GM12873 (cell line): ENCODE results near the gene IL17REL.

Experiments used
- TF ChIP-seq, protein P1 (sequence below): IDR thresholded peaks from 2 replicates; pipeline ENCODE4 v1.5.1; 2012; ENCODE audit warnings: low read depth, mild to moderate bottlenecking, moderate library complexity, low read length, control low read depth; ENCODE audit not compliant: insufficient read depth; ENCODE audit errors: missing control alignments

Gene IL17REL

DNA sequence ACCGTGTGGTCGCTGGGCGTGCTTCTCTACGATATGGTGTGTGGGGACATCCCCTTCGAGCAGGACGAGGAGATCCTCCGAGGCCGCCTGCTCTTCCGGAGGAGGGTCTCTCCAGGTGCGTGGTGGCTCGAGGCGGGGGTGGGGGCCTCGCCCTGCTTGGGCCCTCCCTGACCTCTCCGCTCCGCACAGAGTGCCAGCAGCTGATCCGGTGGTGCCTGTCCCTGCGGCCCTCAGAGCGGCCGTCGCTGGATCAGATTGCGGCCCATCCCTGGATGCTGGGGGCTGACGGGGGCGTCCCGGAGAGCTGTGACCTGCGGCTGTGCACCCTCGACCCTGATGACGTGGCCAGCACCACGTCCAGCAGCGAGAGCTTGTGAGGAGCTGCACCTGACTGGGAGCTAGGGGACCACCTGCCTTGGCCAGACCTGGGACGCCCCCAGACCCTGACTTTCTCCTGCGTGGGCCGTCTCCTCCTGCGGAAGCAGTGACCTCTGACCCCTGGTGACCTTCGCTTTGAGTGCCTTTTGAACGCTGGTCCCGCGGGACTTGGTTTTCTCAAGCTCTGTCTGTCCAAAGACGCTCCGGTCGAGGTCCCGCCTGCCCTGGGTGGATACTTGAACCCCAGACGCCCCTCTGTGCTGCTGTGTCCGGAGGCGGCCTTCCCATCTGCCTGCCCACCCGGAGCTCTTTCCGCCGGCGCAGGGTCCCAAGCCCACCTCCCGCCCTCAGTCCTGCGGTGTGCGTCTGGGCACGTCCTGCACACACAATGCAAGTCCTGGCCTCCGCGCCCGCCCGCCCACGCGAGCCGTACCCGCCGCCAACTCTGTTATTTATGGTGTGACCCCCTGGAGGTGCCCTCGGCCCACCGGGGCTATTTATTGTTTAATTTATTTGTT lies 49.6 kb downstream of the IL17REL start:
- TF ChIP-seq, protein P1, sequence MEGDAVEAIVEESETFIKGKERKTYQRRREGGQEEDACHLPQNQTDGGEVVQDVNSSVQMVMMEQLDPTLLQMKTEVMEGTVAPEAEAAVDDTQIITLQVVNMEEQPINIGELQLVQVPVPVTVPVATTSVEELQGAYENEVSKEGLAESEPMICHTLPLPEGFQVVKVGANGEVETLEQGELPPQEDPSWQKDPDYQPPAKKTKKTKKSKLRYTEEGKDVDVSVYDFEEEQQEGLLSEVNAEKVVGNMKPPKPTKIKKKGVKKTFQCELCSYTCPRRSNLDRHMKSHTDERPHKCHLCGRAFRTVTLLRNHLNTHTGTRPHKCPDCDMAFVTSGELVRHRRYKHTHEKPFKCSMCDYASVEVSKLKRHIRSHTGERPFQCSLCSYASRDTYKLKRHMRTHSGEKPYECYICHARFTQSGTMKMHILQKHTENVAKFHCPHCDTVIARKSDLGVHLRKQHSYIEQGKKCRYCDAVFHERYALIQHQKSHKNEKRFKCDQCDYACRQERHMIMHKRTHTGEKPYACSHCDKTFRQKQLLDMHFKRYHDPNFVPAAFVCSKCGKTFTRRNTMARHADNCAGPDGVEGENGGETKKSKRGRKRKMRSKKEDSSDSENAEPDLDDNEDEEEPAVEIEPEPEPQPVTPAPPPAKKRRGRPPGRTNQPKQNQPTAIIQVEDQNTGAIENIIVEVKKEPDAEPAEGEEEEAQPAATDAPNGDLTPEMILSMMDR, result no peak

DNA sequence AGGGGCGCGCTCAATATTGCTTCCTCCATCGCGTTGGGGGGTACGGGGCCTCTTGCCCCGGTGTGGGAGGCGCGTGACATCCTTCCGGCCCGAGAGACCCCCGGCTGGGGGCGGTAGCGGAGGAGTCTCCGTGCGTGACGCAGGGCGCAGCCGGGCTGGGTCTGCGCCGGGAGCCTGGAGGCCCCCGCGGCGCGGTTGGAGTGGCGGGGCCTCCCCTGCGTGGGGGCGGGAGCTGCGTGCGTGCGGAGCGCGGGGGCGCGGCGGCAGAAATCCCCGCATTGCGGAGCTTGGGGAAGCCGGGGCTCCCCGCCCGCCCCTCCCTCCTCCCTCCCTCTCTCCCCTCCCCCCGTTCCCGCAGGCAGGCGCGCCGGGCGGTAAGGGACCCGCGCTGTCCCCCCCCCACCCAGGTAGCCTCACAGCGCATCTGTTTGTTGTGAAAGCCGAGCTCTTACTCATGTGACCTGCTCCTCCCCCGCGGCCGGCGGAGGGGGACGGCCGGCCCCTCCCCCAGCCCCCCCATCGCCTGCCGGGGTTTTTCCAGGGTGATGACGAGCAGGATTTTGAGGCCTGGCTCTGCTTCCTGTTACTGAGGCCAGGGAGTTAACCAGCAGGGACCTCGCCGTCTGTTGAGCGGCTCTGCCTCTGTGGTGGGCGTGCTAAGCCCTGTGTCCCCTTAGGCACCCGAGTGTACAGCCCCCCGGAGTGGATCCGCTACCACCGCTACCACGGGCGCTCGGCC lies 50.4 kb downstream of the IL17REL start:
- TF ChIP-seq, protein P1, result no peak

DNA sequence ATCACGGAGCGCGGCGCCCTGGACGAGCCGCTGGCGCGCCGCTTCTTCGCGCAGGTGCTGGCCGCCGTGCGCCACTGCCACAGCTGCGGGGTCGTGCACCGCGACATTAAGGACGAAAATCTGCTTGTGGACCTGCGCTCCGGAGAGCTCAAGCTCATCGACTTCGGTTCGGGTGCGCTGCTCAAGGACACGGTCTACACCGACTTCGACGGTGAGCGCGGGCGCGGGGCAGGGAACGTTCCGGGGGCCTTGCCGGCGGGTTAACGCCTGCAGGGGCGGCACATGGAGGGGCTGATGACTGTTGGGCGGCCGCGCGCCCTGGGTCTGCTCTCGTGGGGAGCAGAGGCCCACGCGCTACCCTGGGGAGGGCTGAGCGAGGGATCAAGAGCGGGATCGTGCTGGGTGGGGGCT lies 51.0 kb downstream of the IL17REL start:
- TF ChIP-seq, protein P1, result no peak

DNA sequence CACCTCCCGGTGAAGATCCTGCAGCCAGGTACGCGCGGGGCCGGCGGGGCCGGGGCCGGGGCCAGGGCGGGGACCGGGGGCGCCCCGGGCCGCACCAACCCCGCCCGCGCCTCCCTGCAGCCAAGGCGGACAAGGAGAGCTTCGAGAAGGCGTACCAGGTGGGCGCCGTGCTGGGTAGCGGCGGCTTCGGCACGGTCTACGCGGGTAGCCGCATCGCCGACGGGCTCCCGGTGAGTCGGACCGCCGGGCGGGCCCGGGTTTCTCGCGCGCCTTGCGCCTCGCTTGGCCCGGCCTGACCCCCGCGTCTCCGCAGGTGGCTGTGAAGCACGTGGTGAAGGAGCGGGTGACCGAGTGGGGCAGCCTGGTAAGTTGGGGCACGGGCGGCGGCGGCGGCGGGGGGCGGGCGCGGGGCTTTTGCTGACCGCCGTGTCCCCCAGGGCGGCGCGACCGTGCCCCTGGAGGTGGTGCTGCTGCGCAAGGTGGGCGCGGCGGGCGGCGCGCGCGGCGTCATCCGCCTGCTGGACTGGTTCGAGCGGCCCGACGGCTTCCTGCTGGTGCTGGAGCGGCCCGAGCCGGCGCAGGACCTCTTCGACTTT lies 51.5 kb downstream of the IL17REL start:
- TF ChIP-seq, protein P1, result no peak

DNA sequence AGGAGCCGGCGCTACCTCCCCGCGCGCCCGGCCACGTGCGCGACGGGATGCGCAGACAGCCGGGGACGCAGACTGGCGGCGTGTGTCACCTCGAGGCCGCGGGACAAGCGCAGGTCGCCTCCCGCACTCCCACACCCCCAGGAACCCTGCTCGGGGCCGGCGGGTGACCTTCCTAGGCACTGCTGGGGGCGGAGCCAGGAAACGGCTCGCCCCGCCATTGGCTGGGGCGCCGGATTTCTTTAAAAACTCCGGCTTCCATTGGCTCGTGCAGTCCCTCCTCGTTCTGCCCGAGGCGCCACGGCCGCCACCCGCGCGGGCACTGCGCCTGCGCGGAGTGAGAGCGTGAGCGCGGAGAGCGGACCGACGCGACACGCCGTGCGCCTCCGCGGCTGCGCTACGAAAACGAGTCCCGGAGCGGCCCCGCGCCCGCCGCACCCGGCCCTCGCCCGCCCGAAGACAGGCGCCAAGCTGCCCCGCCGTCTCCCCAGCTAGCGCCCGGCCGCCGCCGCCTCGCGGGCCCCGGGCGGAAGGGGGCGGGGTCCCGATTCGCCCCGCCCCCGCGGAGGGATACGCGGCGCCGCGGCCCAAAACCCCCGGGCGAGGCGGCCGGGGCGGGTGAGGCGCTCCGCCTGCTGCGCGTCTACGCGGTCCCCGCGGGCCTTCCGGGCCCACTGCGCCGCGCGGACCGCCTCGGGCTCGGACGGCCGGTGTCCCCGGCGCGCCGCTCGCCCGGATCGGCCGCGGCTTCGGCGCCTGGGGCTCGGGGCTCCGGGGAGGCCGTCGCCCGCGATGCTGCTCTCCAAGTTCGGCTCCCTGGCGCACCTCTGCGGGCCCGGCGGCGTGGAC lies 52.2 kb downstream of the IL17REL start, which contains the start of gene PIM3:
PIM3 (plus strand) TSS at position 614 of the 846 bp plus-strand sequence; CDS start at position 790, 176 bp downstream.
- TF ChIP-seq, protein P1, result no peak

DNA sequence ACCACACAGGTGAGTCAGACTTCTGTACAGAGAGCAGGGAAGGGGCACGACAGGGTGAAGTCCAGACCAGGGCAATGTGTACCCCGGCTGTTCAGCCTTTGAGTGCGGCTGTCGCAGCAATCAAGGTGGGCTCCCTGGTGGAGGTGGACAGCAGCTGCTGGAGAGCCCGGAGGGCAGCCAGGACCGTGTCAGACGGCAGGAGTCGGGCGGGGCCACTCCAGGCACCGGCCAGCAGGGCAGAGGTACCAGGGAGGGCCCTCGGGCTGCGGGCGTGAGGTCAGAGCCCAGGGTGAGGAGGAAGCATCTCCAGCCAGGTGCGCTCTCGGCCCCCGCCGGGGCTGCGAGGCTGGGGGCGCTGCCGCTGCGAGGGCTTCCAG lies 52.8 kb downstream of the IL17REL start:
- TF ChIP-seq, protein P1, result no peak
